ENCODE results near the gene CLEC4F. TPM values are rescaled to one million over a fixed set of nuclear protein-coding genes. Genes with fewer than 3 reads are reported as not detected.

CLEC4F gene
- total RNA-seq, 2 experiments from 2014 or later: not detected

Other genes with a start within 250 kb of the CLEC4F start
- gene ADD2, start 52.4 kb downstream of the CLEC4F start, total RNA-seq: 10 to 100 TPM; 33.2 to 36.1 TPM
- not detected for gene FIGLA, start 30.0 kb downstream of the CLEC4F start, total RNA-seq
- not detected for gene CD207, start 15.2 kb upstream of the CLEC4F start, total RNA-seq
- gene VAX2, start 80.0 kb upstream of the CLEC4F start, total RNA-seq: not detected
- gene ATP6V1B1, start 115.3 kb upstream of the CLEC4F start, total RNA-seq: not detected
- under 1 TPM; 0.21 to 0.38 TPM for gene ANKRD53, start 158.0 kb upstream of the CLEC4F start, total RNA-seq
- 10 to 100 TPM; 81.6 to 87.2 TPM for gene TEX261, start 174.3 kb upstream of the CLEC4F start, total RNA-seq
- gene NAGK, start 248.0 kb upstream of the CLEC4F start, total RNA-seq: 10 to 100 TPM; 55.6 to 62.1 TPM